ENCODE results near the gene VSIG10.

DNA sequence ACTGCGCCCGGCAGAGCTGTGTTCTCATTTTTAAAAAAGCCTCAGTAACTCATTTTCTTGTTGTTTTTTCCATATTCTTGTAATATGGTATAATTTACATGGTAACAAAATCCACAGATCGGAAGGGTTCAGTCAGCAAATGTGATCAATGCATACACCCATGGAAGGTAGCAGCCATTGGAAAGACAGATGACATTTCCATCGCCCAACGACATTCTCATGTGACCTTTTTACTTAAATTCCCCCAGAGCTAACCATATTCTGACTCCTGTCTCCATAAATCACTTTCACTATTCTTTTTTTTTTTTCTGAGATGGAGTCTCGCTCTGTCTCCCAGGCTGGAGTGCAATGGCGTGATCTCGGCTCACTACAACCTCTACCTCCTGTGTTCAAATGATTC, 37.0 kb upstream of the VSIG10 start:
- TF ChIP-seq, protein P1, sequence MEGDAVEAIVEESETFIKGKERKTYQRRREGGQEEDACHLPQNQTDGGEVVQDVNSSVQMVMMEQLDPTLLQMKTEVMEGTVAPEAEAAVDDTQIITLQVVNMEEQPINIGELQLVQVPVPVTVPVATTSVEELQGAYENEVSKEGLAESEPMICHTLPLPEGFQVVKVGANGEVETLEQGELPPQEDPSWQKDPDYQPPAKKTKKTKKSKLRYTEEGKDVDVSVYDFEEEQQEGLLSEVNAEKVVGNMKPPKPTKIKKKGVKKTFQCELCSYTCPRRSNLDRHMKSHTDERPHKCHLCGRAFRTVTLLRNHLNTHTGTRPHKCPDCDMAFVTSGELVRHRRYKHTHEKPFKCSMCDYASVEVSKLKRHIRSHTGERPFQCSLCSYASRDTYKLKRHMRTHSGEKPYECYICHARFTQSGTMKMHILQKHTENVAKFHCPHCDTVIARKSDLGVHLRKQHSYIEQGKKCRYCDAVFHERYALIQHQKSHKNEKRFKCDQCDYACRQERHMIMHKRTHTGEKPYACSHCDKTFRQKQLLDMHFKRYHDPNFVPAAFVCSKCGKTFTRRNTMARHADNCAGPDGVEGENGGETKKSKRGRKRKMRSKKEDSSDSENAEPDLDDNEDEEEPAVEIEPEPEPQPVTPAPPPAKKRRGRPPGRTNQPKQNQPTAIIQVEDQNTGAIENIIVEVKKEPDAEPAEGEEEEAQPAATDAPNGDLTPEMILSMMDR (tag by site-specific recombination; IDR thresholded peaks at IDR 0.05) = no peak
- TF ChIP-seq YY2 (tag by site-specific recombination; IDR thresholded peaks at IDR 0.05) (no peak), ZNF610 (tag by site-specific recombination; IDR thresholded peaks at IDR 0.05; ENCODE audit: borderline replicate concordance) (no peak)
- TF ChIP-seq, protein P2, sequence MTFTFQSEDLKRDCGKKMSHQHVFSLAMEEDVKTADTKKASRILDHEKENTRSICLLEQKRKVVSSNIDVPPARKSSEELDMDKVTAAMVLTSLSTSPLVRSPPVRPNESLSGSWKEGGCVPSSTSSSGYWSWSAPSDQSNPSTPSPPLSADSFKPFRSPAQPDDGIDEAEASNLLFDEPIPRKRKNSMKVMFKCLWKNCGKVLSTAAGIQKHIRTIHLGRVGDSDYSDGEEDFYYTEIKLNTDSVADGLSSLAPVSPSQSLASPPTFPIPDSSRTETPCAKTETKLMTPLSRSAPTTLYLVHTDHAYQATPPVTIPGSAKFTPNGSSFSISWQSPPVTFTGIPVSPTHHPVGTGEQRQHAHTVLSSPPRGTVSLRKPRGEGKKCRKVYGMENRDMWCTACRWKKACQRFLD (tag by site-specific recombination; IDR thresholded peaks at IDR 0.05) = no peak
